ENCODE measurements around the gene MGAT3.
A peak's percentile ranks its signal among the peaks of the same experiment; 100 is the strongest.

GRCh38 chr22:39472570-39473556, 16.1 kb downstream of the MGAT3 start:
- TF ChIP-seq, protein P1, sequence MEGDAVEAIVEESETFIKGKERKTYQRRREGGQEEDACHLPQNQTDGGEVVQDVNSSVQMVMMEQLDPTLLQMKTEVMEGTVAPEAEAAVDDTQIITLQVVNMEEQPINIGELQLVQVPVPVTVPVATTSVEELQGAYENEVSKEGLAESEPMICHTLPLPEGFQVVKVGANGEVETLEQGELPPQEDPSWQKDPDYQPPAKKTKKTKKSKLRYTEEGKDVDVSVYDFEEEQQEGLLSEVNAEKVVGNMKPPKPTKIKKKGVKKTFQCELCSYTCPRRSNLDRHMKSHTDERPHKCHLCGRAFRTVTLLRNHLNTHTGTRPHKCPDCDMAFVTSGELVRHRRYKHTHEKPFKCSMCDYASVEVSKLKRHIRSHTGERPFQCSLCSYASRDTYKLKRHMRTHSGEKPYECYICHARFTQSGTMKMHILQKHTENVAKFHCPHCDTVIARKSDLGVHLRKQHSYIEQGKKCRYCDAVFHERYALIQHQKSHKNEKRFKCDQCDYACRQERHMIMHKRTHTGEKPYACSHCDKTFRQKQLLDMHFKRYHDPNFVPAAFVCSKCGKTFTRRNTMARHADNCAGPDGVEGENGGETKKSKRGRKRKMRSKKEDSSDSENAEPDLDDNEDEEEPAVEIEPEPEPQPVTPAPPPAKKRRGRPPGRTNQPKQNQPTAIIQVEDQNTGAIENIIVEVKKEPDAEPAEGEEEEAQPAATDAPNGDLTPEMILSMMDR (IDR thresholded peaks at IDR 0.05), result no peak
- TF ChIP-seq POLR2AphosphoS5 (IDR thresholded peaks at IDR 0.05), result no peak
- TF ChIP-seq POLR2A (IDR thresholded peaks at IDR 0.05), result peak in 1 of 4 donors; percentile 22
- no peak for TF ChIP-seq EP300 (IDR thresholded peaks at IDR 0.05)

Measured in upper lobe of left lung (tissue), 4 donors.